H1 (cell line): ENCODE results near the gene NEURL1. TPM values are rescaled to one million over a fixed set of nuclear protein-coding genes. Genes with fewer than 3 reads are reported as not detected.

Source experiments
- SIX5 ChIP-seq: IDR thresholded peaks from 2 replicates; pipeline ENCODE4 v1.6.1; 2011; ENCODE audit warnings: mild to moderate bottlenecking, low read depth, low read length
- TAF1 ChIP-seq: IDR thresholded peaks from 2 replicates; pipeline ENCODE4 v1.6.1; 2011; ENCODE audit warnings: mild to moderate bottlenecking, low read depth, low read length
- YY1 ChIP-seq: IDR thresholded peaks from 2 replicates; pipeline ENCODE4 v1.6.1; 2011; ENCODE audit warnings: low read depth, mild to moderate bottlenecking, low read length
- polyA plus RNA-seq, 7 experiments: library from polyadenylated mRNA; depleted of rRNA in 3 of 7; stranded (reverse) in 5 of 7; unstranded in 2 of 7; fragments of >200 nt in 5 of 7; fragments of 200-250 nt in 2 of 7; gene quantifications; 1 replicate in 5 of 7; 2 replicates in 1 of 7; 4 replicates in 1 of 7; pipeline versions ENCODE4 v1.2.1 to v1.2.3, GENCODE V29; 2011 to 2013; ENCODE audit warnings: missing spikeins in 2 of 7, mixed read lengths in 2 of 7
- total RNA-seq: library from RNA; stranded (reverse); fragmentation: NEBNext Ultra II Directional; extraction: Animal tissue kit (Norgen Biotek cat#: 25700); gene quantifications from 2 replicates; pipeline ENCODE4 v1.2.1, GENCODE V29; 2021

The NEURL1 gene
- total and polyA plus RNA-seq, 2 of the 8 experiments (the other 6 are each of a cell fraction or from before 2014, with no cell fraction given): 0.54 to 0.58 TPM

DNA sequence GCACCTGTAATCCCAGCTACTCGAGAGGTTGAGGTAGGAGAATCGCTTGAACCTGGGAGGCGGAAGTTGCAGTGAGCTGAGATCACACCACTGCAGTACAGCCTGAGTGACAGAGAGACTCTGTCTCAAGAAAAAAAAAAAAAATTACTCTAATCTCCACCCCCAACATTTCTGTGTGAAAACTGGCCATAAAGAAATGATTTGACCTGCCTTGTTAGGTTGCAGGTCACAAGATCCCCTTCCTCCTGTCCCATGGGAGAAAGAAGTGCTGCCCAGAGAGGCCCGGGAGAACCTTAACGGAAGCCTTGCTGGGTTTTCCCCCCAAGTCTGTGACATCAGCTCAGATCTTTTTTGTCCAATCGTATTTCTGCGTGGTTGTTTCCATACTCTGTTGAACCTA lies 26.1 kb upstream of the NEURL1 start (continued):
- TF ChIP-seq YY1: no peak
- TF ChIP-seq TAF1: no peak
- TF ChIP-seq SIX5: no peak
